GM13977 (cell line): ENCODE results near the gene ST3GAL2.

Source experiments
- DNase-seq: peaks from one replicate; pipeline ENCODE4 v3.0.0; 2012; ENCODE audit warnings: low spot score
- CTCF ChIP-seq: IDR thresholded peaks from 2 replicates; pipeline ENCODE4 v1.5.1; 2012; ENCODE audit warnings: mild to moderate bottlenecking, control low read depth; ENCODE audit not compliant: insufficient read depth; ENCODE audit errors: extremely low read depth, missing control alignments
- in situ Hi-C: fragments of 300-500 bp; cut with MboI; formaldehyde crosslinking; loops from one replicate; pipeline ENCODE4 v1.12.0; 2022; ENCODE audit warnings: low sequenced_read_pairs, low pct_unique_long_range_greater_than_20kb, mixed read lengths, inconsistent platforms; ENCODE audit not compliant: unreplicated experiment

The ST3GAL2 gene

GRCh38 chr16:70383421-70383960 lies 55.4 kb downstream of the ST3GAL2 start:
- no peak for DNase-seq
- no peak for TF ChIP-seq CTCF
- in situ Hi-C loops, result no loop called here

- in situ Hi-C loops, result no loop called here
- DNase-seq, result no peak
- TF ChIP-seq CTCF, result no peak
These were observed 57.1 kb downstream of the ST3GAL2 start for GRCh38 chr16:70381604-70382342.

GRCh38 chr16:70380919-70381603 lies 57.8 kb downstream of the ST3GAL2 start:
- in situ Hi-C loops, result no loop called here
- DNase-seq, result peak; percentile 94
- TF ChIP-seq CTCF, result peak; percentile 53

- TF ChIP-seq CTCF, result no peak
- in situ Hi-C loops, result no loop called here
- peak; percentile 42 for DNase-seq
These were observed 58.5 kb downstream of the ST3GAL2 start for GRCh38 chr16:70380248-70380918.

- DNase-seq, result no peak
- no peak for TF ChIP-seq CTCF
- in situ Hi-C loops, result no loop called here
These were observed 59.9 kb downstream of the ST3GAL2 start for GRCh38 chr16:70378869-70379493.

GRCh38 chr16:70377782-70378181 lies 61.1 kb downstream of the ST3GAL2 start:
- no peak for DNase-seq
- no peak for TF ChIP-seq CTCF
- in situ Hi-C loops, result no loop called here
